Upper lobe of left lung (tissue), 4 donors: Measurements from ENCODE around the gene TRAK2.

Experiments
- POLR2A ChIP-seq, 4 donors: fragments of 450-650 bp; IDR thresholded peaks; one replicate each; pipeline ENCODE4 v1.5.1; 2016 to 2017; ENCODE audit warnings: antibody characterized with exemption in 4 of 4, mild to moderate bottlenecking in 2 of 4
- TF ChIP-seq, protein P1 (sequence below), 6 experiments: fragments of 450-650 bp in 4 of 6; fragments of 200-600 bp in 2 of 6; sonication (generic) in 2 of 6; IDR thresholded peaks; one replicate each; pipeline ENCODE4 v1.5.1; 2016 to 2019; ENCODE audit warnings: antibody characterized with exemption in 6 of 6

- no peak for TF ChIP-seq POLR2A (IDR thresholded peaks at IDR 0.05)
- TF ChIP-seq, protein P1, sequence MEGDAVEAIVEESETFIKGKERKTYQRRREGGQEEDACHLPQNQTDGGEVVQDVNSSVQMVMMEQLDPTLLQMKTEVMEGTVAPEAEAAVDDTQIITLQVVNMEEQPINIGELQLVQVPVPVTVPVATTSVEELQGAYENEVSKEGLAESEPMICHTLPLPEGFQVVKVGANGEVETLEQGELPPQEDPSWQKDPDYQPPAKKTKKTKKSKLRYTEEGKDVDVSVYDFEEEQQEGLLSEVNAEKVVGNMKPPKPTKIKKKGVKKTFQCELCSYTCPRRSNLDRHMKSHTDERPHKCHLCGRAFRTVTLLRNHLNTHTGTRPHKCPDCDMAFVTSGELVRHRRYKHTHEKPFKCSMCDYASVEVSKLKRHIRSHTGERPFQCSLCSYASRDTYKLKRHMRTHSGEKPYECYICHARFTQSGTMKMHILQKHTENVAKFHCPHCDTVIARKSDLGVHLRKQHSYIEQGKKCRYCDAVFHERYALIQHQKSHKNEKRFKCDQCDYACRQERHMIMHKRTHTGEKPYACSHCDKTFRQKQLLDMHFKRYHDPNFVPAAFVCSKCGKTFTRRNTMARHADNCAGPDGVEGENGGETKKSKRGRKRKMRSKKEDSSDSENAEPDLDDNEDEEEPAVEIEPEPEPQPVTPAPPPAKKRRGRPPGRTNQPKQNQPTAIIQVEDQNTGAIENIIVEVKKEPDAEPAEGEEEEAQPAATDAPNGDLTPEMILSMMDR (IDR thresholded peaks at IDR 0.05): no peak
Measured at GRCh38 chr2:201500534-201500933, 49.3 kb upstream of the TRAK2 start.
